HepG2 (cell line): Measurements from ENCODE around the gene TMEM44. TPM values are rescaled to one million over a fixed set of nuclear protein-coding genes. Genes with fewer than 3 reads are reported as not detected.

ENCODE experiments used
- ATAC-seq: fragments of 200-7000 bp; cut with Tn5 transposase; 3 replicates; pipeline ENCODE4 v1.9.1; 2020; ENCODE audit warnings: mild to moderate bottlenecking, moderate library complexity
- BruUV-seq: library from RNA; stranded (reverse); fragments of 400-500 nt; replicated peaks from 2 replicates; lab custom pipeline; 2021; lab: Mats Ljungman, UMichigan
- CTCF ChIA-PET: fragments of 300-600 bp; formaldehyde crosslinking; extraction: SDS; loops from one replicate; lab custom pipeline; 2021; ENCODE audit warnings: low total read pairs, inconsistent platforms, low intra/inter-chr PET ratio; lab: Yijun Ruan, JAX
- POLR2A ChIA-PET: fragments of 350-600 bp; sonication (Branson Sonifier 250); formaldehyde crosslinking; loops from one replicate; lab custom pipeline; 2020; ENCODE audit warnings: antibody characterized with exemption, inconsistent platforms; lab: Yijun Ruan, JAX
- DNase-seq: peaks from one replicate; pipeline ENCODE4 v3.0.0-alpha.2; 2015; ENCODE audit warnings: low spot score
- FAIRE-seq: peaks from 3 replicates; lab custom pipeline; 2011; peaks lifted over from hg19 to GRCh38; lab: Jason Lieb, UNC
- H2AFZ ChIP-seq: one replicate; pipeline ENCODE4 v1.6.1; 2011; ENCODE audit warnings: low read length, inconsistent platforms
- H3K27ac ChIP-seq: fragments of 300-600 bp; 3 replicates; pipeline ENCODE4 v1.8.0; 2011; ENCODE audit warnings: mixed run types, mild to moderate bottlenecking, mixed read lengths, low read length, inconsistent platforms; ENCODE audit not compliant: insufficient read depth; ENCODE audit errors: extremely low read length
- H3K27me3 ChIP-seq, 2 experiments: fragments of 200-600 bp in 1 of 2; 2 replicates in 1 of 2; 3 replicates in 1 of 2; pipeline versions ENCODE4 v1.6.0 to v1.8.0; 2011; ENCODE audit warnings: low read length in 2 of 2, mild to moderate bottlenecking in 2 of 2, moderate library complexity in 2 of 2, inconsistent platforms in 1 of 2; ENCODE audit not compliant: insufficient read depth in 2 of 2, control insufficient read depth in 1 of 2
- H3K36me3 ChIP-seq, 2 experiments: fragments of 200-600 bp in 1 of 2; replicated peaks in 1 of 2; 2 replicates in 1 of 2; 3 replicates in 1 of 2; pipeline versions ENCODE4 v1.5.1 to v1.8.0; 2011; ENCODE audit warnings: low read length in 2 of 2, inconsistent platforms in 1 of 2; ENCODE audit not compliant: insufficient read depth in 2 of 2, control insufficient read depth in 1 of 2
- H3K4me1 ChIP-seq: 2 replicates; pipeline ENCODE4 v1.5.1; 2012; ENCODE audit warnings: low read length, inconsistent platforms; ENCODE audit not compliant: insufficient read depth
- H3K4me2 ChIP-seq: 2 replicates; pipeline ENCODE4 v1.6.0; 2011; ENCODE audit warnings: low read depth, low read length, inconsistent platforms
- H3K4me3 ChIP-seq, 3 experiments: fragments of 200-600 bp in 1 of 3; sonication (generic), shearing (Covaris generic) in 1 of 3; replicated peaks in 1 of 3; 2 replicates each; pipeline ENCODE4 v1.5.1; 2011 to 2016; ENCODE audit warnings: low read length in 3 of 3, inconsistent platforms in 2 of 3, low read depth in 2 of 3, mild to moderate bottlenecking in 2 of 3, control low read depth in 1 of 3, mixed read lengths in 1 of 3; ENCODE audit not compliant: insufficient read depth in 1 of 3
- H3K79me2 ChIP-seq: one replicate; pipeline ENCODE4 v1.6.1; 2011; ENCODE audit warnings: low read length, inconsistent platforms; ENCODE audit not compliant: insufficient read depth
- H3K9ac ChIP-seq: 2 replicates; pipeline ENCODE4 v1.6.0; 2011; ENCODE audit warnings: mild to moderate bottlenecking, low read depth, low read length, inconsistent platforms; ENCODE audit not compliant: insufficient read depth
- H3K9me3 ChIP-seq: 2 replicates; pipeline ENCODE4 v1.5.1; 2012; ENCODE audit warnings: mild to moderate bottlenecking, low read length
- H4K20me1 ChIP-seq: 2 replicates; pipeline ENCODE4 v1.6.0; 2011; ENCODE audit warnings: inconsistent platforms, mild to moderate bottlenecking, low read length, moderate library complexity; ENCODE audit not compliant: insufficient read depth
- BHLHE40 ChIP-seq: IDR thresholded peaks from 2 replicates; pipeline ENCODE4 v1.6.1; 2011; ENCODE audit warnings: low read length, improper control_type of control experiment
- EEA1 ChIP-seq: sonication (generic); formaldehyde crosslinking; IDR thresholded peaks from 2 replicates; pipeline ENCODE4 v1.5.1; 2020; ENCODE audit warnings: mild to moderate bottlenecking, missing genetic modification reagents, borderline replicate concordance
- ELF4 ChIP-seq: sonication (generic); formaldehyde crosslinking; IDR thresholded peaks from 2 replicates; pipeline ENCODE4 v1.5.0; 2020; ENCODE audit warnings: missing genetic modification reagents, mild to moderate bottlenecking, moderate library complexity, borderline replicate concordance
- GABPA ChIP-seq, 2 experiments: IDR thresholded peaks; 2 replicates each; pipeline ENCODE4 v1.6.1; 2011 to 2016; ENCODE audit warnings: low read depth in 2 of 2, low read length in 1 of 2, missing biosample characterization in 1 of 2, missing genetic modification characterization in 1 of 2
- HOXD1 ChIP-seq: sonication (generic); formaldehyde crosslinking; IDR thresholded peaks from 2 replicates; pipeline ENCODE4 v1.5.0; 2020; ENCODE audit warnings: missing genetic modification reagents
- TSC22D2 ChIP-seq: sonication (generic); formaldehyde crosslinking; IDR thresholded peaks from 2 replicates; pipeline ENCODE4 v1.5.1; 2020; ENCODE audit warnings: missing genetic modification reagents, mild to moderate bottlenecking, borderline replicate concordance
- ZNF556 ChIP-seq: sonication (generic); formaldehyde crosslinking; IDR thresholded peaks from 2 replicates; pipeline ENCODE4 v1.4.0; 2020; ENCODE audit warnings: mild to moderate bottlenecking, missing genetic modification reagents, borderline replicate concordance
- ZSCAN12 ChIP-seq: sonication (generic); formaldehyde crosslinking; IDR thresholded peaks from 2 replicates; pipeline ENCODE4 v1.9.0; 2021; ENCODE audit warnings: mild to moderate bottlenecking, missing genetic modification reagents
- WGBS: methylation state at CpG from one replicate; pipeline ENCODE4 v1.1.6; 2017; ENCODE audit warnings: low lambda C conversion rate; 5-methylcytosine and 5-hydroxymethylcytosine counted together
- in situ Hi-C: cut with HindIII; loops from 2 replicates; pipeline ENCODE4 v1.10.0; 2017; ENCODE audit warnings: low pct_unique_long_range_greater_than_20kb; ENCODE audit not compliant: extremely low pct_ligation_motif_present
- intact Hi-C: fragments of 100-400 bp; cut with micrococcal nuclease; formaldehyde crosslinking; loops from one replicate; pipeline ENCODE4 v1.10.0; 2022; ENCODE audit not compliant: unreplicated experiment
- polyA plus RNA-seq, 8 experiments: library from polyadenylated mRNA; depleted of rRNA in 3 of 8; stranded (reverse) in 7 of 8; unstranded in 1 of 8; fragments of >200 nt; fragmentation: Illumina TruSeq in 4 of 8; extraction: Trizol in 4 of 8; gene quantifications; 2 replicates each; pipeline versions ENCODE4 v1.2.1 to v1.2.3, GENCODE V29; 2011 to 2016; ENCODE audit warnings: low read depth in 4 of 8, missing spikeins in 1 of 8, mixed read lengths in 1 of 8; ENCODE audit not compliant: insufficient read depth in 1 of 8
- total RNA-seq, 5 experiments: library from RNA; depleted of rRNA; stranded (reverse); fragments of >200 nt; fragmentation: Illumina TruSeq; extraction: Trizol; gene quantifications; 2 replicates each; pipeline ENCODE4 v1.2.3, GENCODE V29; 2016; ENCODE audit warnings: low read depth in 1 of 5
- TF ChIP-seq, protein P1 (sequence below): sonication (generic); formaldehyde crosslinking; IDR thresholded peaks from 2 replicates; pipeline ENCODE4 v1.4.0; 2020; ENCODE audit warnings: missing genetic modification reagents, borderline replicate concordance
- TF ChIP-seq, protein P2 (sequence below): sonication (generic); formaldehyde crosslinking; IDR thresholded peaks from 2 replicates; pipeline ENCODE4 v1.4.0; 2020; ENCODE audit warnings: missing genetic modification reagents
- TF ChIP-seq, protein P3 (sequence below): IDR thresholded peaks from 2 replicates; pipeline ENCODE4 v1.6.1; 2016; ENCODE audit warnings: missing genetic modification reagents, missing compliant biosample characterization
- TF ChIP-seq, protein P4 (sequence below): sonication (generic); formaldehyde crosslinking; IDR thresholded peaks from 2 replicates; pipeline ENCODE4 v1.8.0; 2022; ENCODE audit warnings: missing genetic modification reagents, mild to moderate bottlenecking, inconsistent platforms, borderline replicate concordance

Gene TMEM44
- total and polyA plus RNA-seq, 2 of the 13 experiments (the other 11 are each of a cell fraction or from before 2014, with no cell fraction given): 7.3 to 13.8 TPM

DNA sequence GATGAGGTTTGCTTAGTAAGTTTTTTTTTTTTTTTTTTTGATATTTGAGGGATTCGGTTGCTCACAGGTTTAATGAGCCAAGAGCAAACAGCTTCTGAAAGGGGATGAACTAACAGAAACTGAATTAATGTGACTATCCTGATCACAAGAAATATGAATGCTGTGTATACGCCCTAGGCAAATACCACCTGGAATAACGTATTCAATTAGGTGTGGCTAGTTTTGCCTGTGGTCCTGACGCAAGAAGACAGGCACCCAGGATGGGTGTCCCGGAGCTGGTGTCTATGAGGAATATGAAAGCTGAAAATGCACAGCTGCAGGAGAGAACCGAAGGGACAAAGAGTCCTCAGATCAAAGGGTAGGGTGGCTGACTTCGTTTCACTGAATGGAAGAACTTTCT is 24.2 kb upstream of the TMEM44 start:
- CTCF ChIA-PET: no interaction called here
- TF ChIP-seq, protein P1, sequence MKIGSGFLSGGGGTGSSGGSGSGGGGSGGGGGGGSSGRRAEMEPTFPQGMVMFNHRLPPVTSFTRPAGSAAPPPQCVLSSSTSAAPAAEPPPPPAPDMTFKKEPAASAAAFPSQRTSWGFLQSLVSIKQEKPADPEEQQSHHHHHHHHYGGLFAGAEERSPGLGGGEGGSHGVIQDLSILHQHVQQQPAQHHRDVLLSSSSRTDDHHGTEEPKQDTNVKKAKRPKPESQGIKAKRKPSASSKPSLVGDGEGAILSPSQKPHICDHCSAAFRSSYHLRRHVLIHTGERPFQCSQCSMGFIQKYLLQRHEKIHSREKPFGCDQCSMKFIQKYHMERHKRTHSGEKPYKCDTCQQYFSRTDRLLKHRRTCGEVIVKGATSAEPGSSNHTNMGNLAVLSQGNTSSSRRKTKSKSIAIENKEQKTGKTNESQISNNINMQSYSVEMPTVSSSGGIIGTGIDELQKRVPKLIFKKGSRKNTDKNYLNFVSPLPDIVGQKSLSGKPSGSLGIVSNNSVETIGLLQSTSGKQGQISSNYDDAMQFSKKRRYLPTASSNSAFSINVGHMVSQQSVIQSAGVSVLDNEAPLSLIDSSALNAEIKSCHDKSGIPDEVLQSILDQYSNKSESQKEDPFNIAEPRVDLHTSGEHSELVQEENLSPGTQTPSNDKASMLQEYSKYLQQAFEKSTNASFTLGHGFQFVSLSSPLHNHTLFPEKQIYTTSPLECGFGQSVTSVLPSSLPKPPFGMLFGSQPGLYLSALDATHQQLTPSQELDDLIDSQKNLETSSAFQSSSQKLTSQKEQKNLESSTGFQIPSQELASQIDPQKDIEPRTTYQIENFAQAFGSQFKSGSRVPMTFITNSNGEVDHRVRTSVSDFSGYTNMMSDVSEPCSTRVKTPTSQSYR (CRISPR knock-in tag): no peak
- no peak for TF ChIP-seq ELF4 (CRISPR knock-in tag)
- TF ChIP-seq, protein P2, sequence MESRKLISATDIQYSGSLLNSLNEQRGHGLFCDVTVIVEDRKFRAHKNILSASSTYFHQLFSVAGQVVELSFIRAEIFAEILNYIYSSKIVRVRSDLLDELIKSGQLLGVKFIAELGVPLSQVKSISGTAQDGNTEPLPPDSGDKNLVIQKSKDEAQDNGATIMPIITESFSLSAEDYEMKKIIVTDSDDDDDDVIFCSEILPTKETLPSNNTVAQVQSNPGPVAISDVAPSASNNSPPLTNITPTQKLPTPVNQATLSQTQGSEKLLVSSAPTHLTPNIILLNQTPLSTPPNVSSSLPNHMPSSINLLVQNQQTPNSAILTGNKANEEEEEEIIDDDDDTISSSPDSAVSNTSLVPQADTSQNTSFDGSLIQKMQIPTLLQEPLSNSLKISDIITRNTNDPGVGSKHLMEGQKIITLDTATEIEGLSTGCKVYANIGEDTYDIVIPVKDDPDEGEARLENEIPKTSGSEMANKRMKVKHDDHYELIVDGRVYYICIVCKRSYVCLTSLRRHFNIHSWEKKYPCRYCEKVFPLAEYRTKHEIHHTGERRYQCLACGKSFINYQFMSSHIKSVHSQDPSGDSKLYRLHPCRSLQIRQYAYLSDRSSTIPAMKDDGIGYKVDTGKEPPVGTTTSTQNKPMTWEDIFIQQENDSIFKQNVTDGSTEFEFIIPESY (CRISPR knock-in tag): no peak
- TF ChIP-seq BHLHE40: no peak
- no peak for TF ChIP-seq HOXD1
- TF ChIP-seq, protein P3, sequence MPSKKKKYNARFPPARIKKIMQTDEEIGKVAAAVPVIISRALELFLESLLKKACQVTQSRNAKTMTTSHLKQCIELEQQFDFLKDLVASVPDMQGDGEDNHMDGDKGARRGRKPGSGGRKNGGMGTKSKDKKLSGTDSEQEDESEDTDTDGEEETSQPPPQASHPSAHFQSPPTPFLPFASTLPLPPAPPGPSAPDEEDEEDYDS (CRISPR knock-in tag): no peak
- TF ChIP-seq, protein P4, sequence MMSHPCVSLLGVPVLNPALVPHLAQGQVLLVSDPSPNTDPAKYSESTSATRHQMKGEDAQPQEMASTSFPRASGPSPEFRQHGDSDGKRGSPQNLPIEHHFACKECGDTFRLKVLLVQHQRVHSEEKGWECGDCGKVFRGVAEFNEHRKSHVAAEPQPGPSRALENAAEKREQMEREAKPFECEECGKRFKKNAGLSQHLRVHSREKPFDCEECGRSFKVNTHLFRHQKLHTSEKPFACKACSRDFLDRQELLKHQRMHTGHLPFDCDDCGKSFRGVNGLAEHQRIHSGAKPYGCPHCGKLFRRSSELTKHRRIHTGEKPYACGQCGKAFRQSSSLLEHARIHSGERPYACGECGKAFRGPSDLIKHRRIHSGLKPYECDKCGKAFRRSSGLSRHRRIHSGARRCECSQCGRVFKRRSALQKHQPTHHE: no peak
- TF ChIP-seq TSC22D2 (CRISPR knock-in tag): no peak
- no peak for TF ChIP-seq ZNF556
- no peak for TF ChIP-seq GABPA (IDR thresholded peaks at IDR 0.05; ENCODE audit: low read depth, low read length)
- TF ChIP-seq GABPA (CRISPR knock-in tag; IDR thresholded peaks at IDR 0.05; ENCODE audit: low read depth): no peak
- no peak for TF ChIP-seq EEA1 (CRISPR knock-in tag)
- TF ChIP-seq ZSCAN12 (CRISPR knock-in tag): no peak
- TF ChIP-seq, all 625 proteins: peak for 0
- H3K4me2 ChIP-seq: no peak overlapping the region
- no peaks in the 10 kb centered on the region for H4K20me1 ChIP-seq
- POLR2A ChIA-PET: no interaction called here
- H3K9ac ChIP-seq: no peak overlapping the region
- H3K4me1 ChIP-seq: no peaks in the 10 kb centered on the region
- FAIRE-seq (no peak), DNase-seq (no peak), ATAC-seq (no peak)
- BruUV-seq: no TSS peak
- no peak overlapping the region for H3K27ac ChIP-seq
- in situ Hi-C loops (no loop called here), intact Hi-C loops (no loop called here)
- H3K27me3 ChIP-seq: no peaks in the 10 kb centered on the region; a peak in 1 of 5 replicates
- H3K4me3 ChIP-seq: no peak overlapping the region
- no peaks in the 10 kb centered on the region for H3K9me3 ChIP-seq
- no peaks in the 10 kb centered on the region for H3K79me2 ChIP-seq
- H3K36me3 ChIP-seq: peaks cover 6 to 65% of the 10 kb centered on the region in 2 experiments; a peak in 4 of 5 replicates
- H2AFZ ChIP-seq: no peak overlapping the region
- WGBS: 79% methylated on average over 7 of the region's 7 CpGs
